OCI-LY3 (cell line): ENCODE results near the gene SLC22A2.

Experiments used
- CTCF ChIP-seq: fragments of 200-600, 300-600 bp; sonication (generic); IDR thresholded peaks from 2 replicates; pipeline ENCODE4 v1.5.1; 2014; ENCODE audit warnings: antibody characterized with exemption, low read length, low read depth
- EZH2phosphoT487 ChIP-seq: fragments of 200-600 bp; shearing (Covaris generic); IDR thresholded peaks from 2 replicates; pipeline ENCODE4 v1.6.1; 2018; ENCODE audit warnings: antibody characterized with exemption, mixed run types, low read depth

DNA sequence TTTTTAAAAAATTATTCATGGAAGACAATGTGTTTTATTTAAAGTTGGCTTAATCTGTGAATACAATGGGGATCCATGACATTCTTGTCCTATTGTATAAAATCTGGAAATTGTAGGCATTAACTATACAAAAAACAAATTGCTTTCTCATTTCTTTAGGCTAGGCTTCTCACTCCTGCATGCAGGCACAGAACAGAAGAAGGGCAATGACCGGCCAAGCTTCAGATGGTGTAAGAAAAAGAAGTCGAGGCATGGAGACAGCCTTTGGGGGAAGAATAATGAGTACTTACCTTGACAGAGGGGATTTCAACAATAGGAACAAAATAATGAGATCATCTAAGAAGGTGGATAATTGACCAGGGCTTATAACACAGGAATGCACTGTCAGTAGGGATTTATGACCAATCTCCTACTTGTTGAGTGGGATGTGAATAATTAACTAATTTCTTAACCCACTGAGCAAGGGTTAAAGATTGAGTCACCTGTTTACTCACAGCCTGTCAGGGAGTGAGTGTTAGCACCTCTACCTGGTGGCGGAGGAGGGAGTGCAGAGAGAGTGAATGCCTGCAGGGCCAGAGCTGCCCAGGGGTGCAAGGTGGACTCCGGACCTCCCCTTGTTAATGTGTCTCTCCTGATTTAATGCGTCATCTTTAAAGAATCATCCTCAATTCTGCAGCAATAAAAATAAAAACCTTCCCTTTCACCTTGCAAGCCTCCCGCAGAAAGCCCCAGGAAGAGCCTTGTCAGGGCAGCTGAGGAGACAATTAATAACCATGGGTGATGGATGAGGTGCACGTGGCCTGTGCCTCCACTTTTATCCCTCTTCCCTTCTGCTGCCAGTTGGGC, 3.9 kb downstream of the SLC22A2 start:
- TF ChIP-seq CTCF = no peak
- no peak for TF ChIP-seq EZH2phosphoT487
